GM12872 (cell line): Measurements from ENCODE around the gene ITGB7.

Source experiments
- CTCF ChIP-seq: IDR thresholded peaks from 3 replicates; pipeline ENCODE4 v1.5.1; 2011; ENCODE audit warnings: low read depth, mild to moderate bottlenecking, low read length, moderate library complexity; ENCODE audit not compliant: insufficient read depth

The ITGB7 gene

GRCh38 chr12:53219292-53219955 lies 12.4 kb upstream of the ITGB7 start:
- no peak for TF ChIP-seq CTCF

GRCh38 chr12:53218551-53219291 lies 11.7 kb upstream of the ITGB7 start:
- TF ChIP-seq CTCF: no peak

- no peak for TF ChIP-seq CTCF
Observed at GRCh38 chr12:53217931-53218307, 10.9 kb upstream of the ITGB7 start.

GRCh38 chr12:53217051-53217930 lies 10.2 kb upstream of the ITGB7 start:
- TF ChIP-seq CTCF: no peak

- TF ChIP-seq CTCF: no peak
Observed at GRCh38 chr12:53215497-53215896, 8.4 kb upstream of the ITGB7 start.

GRCh38 chr12:53214687-53215455 lies 7.8 kb upstream of the ITGB7 start:
- TF ChIP-seq CTCF: no peak
